Measurements from ENCODE around the gene SHB. TPM values are rescaled to one million over a fixed set of nuclear protein-coding genes. Genes with fewer than 3 reads are reported as not detected.

The SHB gene
- total and polyA plus RNA-seq, 2 donors (not counting 3 experiments of a cell fraction or from before 2014, with no cell fraction given) = 13.4 to 24.9 TPM

- Histone ChIP-seq H3K79me2 (ENCODE audit: control insufficient read depth, insufficient read depth, low read length) (peaks cover 9% of the 10 kb centered on the region), H3K27me3 (ENCODE audit: control insufficient read depth in 2 of 2, insufficient read depth in 2 of 2, low read length in 2 of 2) (no peaks in the 10 kb centered on the region), H3K4me3 (replicated peaks in 1 of 3; ENCODE audit: insufficient read depth in 1 of 3, low read depth in 1 of 3, low read length in 3 of 3) (no peak overlapping the region), H2AFZ (ENCODE audit: low read depth, low read length) (no peak overlapping the region), H3K4me1 (ENCODE audit: control insufficient read depth, extremely low read depth, insufficient read depth, low read length) (peaks cover 7% of the 10 kb centered on the region), H3K27ac (ENCODE audit: insufficient read depth, low read depth, low read length) (no peak overlapping the region), H3K36me3 (ENCODE audit: control insufficient read depth in 2 of 2, extremely low read depth in 1 of 2, insufficient read depth in 2 of 2, low read length in 2 of 2) (peaks cover 0 to 3% of the 10 kb centered on the region in 2 experiments), H3K9ac (replicated peaks; ENCODE audit: extremely low read depth, insufficient read depth, low read length) (no peak overlapping the region), H3K4me2 (ENCODE audit: insufficient read depth, low read length) (no peak overlapping the region), H4K20me1 (replicated peaks; ENCODE audit: control insufficient read depth, extremely low read depth, insufficient read depth, low read length) (no peaks in the 10 kb centered on the region), H3K9me1 (replicated peaks; ENCODE audit: control insufficient read depth, extremely low read depth, insufficient read depth, low read length) (no peaks in the 10 kb centered on the region), H3K9me3 (replicated peaks; ENCODE audit: control insufficient read depth, insufficient read depth, low read length) (no peaks in the 10 kb centered on the region)
- TF ChIP-seq POLR2AphosphoS5 (IDR thresholded peaks at IDR 0.05; ENCODE audit: insufficient read depth, low read depth, low read length) (no peak), JUN (IDR thresholded peaks at IDR 0.05; ENCODE audit: borderline replicate concordance, insufficient read depth, insufficient read length, low read depth) (no peak), MYC (IDR thresholded peaks at IDR 0.05; ENCODE audit: low read depth, low read length) (no peak), FOS (IDR thresholded peaks at IDR 0.05; ENCODE audit: borderline replicate concordance, insufficient read depth, low read length) (no peak), MAX (IDR thresholded peaks at IDR 0.05; ENCODE audit: insufficient read depth, insufficient read length) (no peak), CTCF (IDR thresholded peaks at IDR 0.05; ENCODE audit: extremely low read depth in 1 of 2, insufficient read depth in 1 of 2, low read depth in 1 of 2, low read length in 2 of 2) (no peak), GATA2 (IDR thresholded peaks at IDR 0.05; ENCODE audit: insufficient read depth, insufficient read length, low read depth, low read length) (no peak), EZH2 (IDR thresholded peaks at IDR 0.05; ENCODE audit: borderline replicate concordance, low read depth, low read length, severe bottlenecking) (no peak), POLR2A (IDR thresholded peaks at IDR 0.05; ENCODE audit: low read depth, low read length) (no peak)
- dilution Hi-C loops (cut with MboI; ENCODE audit: extremely low pct_ligation_motif_present, low sequenced_read_pairs) (no loop called here), intact Hi-C loops (cut with micrococcal nuclease) (no loop called here)
- POLR2A ChIA-PET = no interaction called here
- BruUV-seq (replicated peaks) = no TSS peak
- no peak for DNase-seq (ENCODE audit: low read depth, low spot score)
- no peak for FAIRE-seq
- CTCF ChIA-PET = interaction anchor here (1.1 to 1.7 kb wide), 3 partner anchors 62 to 90 kb away, joined by 3 to 5 read pairs (median 3); no protein-coding TSS in a partner anchor
These were observed 71.2 kb downstream of the SHB start for GRCh38 chr9:37997636-37998374.

All from endothelial cell of umbilical vein (primary cell).